NCI-H2227 treated with DMSO at 0.1 percent for 48 hours (cell line): ENCODE measurements around the gene ERICH6B.
A peak's percentile ranks its signal among the peaks of the same experiment; 100 is the strongest.

Experiments
- DNase-seq: peaks from one replicate; lab custom pipeline; 2025; lab: John Stamatoyannopoulos, UW

The ERICH6B gene

DNA sequence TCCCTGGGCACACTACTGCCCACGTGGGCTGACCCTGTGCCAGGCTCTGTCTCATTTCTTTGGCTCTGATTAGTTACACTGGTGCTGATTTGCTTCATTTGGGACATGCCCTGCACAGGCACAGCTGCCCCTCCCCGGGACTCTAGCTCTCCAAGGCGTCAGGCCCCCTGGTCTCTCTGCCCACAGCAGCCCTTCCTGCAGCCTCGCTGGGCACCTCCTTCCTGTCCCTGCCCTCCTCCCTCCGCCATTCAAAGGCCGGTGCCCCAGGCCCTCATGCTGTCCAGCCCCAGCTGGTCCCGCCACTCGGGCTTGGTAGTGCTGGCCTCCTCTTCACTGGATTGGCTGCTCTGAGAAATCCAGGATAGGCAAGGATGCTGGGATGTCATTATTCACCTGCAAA is 73.1 kb downstream of the ERICH6B start:
- no peak for DNase-seq

DNA sequence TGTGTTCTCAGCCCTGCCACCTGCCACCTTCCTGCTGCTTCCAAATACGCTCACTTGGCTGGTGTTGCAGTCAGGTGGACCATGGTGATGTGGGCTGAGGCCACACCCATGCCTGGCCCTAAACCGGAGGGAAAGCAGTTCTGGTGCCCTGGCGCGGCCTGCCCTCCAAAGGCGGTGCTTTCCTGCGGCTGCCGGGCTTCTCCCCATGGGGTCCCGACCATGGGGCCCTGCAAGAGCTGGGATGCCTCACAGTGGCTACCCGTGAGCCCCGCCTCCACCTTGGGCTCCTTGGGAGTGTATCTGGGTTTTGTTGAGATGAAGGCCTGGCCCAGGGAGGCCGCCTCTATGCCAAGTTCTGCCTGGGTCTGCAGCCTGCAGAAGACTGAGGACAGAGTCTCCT is 73.7 kb downstream of the ERICH6B start:
- DNase-seq: no peak

DNA sequence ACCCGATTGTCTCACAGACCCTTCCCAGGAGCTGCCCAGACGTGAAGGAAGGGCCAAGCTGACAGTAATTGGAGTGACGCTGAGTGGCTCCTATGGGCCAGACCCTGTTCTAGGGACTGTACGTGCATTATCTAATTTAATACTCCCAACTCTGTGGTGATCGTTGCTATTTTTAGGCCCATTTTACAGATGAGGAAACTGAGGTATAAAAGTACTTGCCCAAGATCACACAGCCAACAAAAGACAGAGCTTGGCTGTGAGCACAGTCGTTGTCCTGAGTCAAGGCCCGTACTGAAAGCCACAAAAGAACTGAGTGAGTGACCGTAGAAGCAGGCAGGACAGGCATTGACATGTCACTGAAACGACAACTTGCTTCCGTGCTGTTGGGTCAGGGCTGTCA is 74.7 kb downstream of the ERICH6B start:
- no peak for DNase-seq

DNA sequence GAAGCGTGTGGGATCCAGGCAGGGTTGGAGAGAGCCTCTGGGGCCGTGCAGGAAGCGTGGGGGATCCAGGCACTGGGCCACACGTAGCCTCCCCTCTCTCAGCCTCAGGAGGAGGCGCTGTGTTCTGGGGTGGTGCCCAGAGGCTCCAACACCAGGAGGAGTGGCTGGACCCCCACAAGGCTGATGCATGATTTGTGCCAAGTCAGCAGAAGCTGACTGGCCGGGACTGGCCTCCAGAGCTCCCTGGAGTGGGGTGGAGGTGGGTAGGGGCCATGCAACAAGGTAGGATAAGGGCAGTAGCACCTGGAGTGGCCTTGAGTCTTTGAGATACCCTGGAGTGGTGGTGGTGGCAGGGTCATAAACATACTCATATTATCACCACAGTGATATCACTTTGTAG is 75.3 kb downstream of the ERICH6B start:
- DNase-seq: no peak

DNA sequence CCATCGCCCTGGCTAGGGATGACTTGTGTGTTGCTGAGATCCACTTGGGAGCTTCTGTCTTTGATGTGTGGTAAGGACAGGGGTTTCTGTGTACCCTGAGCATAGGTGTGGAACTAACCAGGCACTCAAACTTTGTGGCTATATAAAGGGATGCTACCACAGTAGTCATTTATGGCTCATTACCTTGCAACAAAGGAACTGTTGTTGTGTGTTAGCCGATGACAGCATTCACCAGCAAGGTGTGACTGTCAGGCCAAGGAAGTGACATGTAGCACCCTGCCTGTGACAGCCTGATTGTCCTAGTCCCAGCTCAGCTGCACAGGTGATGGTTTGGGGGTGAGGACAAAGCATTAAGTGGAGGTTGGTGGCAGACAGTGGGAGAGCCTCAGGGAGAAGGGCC is 77.2 kb downstream of the ERICH6B start:
- DNase-seq: no peak

DNA sequence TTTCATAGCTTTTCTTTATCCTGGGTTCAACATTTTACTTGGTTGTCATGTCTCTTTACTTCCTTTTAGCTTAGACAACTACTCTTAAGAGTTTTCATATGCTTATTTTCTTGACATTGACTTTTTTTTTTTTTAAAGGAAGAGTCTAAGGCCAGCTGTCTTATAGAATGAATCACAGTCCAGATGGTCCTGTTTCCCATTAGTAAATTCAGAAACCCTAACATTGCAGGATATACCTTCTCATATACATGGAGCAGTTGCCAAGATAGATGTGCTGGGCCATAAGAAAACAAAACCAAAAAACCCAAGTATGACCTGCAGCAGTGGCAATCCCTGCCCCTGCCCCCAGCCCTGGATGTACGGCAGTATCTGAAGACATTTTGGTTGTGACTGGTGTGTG is 78.0 kb downstream of the ERICH6B start:
- no peak for DNase-seq

DNA sequence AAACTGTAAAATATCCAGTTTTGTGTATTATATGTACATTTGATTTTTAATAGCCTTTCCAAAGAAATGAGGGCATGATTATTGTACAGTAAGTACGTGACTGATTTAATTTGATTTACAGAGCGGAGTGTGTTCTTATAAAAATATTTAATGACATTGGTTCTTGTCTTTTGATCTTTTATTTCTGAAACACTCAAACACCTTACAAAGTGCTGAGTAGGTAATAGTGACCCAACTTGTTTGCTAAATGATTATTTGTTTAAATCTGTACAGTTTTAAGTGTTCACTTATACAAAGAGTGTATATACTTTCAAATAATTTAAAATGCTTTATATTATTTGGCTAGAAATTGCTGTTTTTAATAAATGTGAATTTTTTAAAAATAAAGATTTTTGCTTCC is 79.3 kb downstream of the ERICH6B start:
- no peak for DNase-seq

DNA sequence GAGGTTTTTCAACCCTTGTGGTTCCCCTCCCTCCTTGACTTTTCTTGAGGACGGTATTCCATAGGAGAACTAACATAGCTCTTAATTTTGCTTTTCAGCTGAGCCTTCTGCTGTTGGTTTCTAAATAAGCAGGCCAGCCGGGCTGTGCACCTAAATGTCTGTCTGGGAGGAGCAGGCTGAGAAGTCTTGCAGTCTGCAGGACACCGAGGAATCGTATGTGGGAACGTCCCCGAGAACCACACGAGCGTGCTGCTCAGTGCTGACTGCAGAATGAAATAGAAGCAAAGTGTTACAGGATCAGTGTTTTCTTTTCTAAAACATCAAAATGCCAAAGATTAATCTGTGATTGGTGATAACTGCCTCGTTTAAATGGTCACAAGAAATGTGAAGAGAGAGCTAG is 80.9 kb downstream of the ERICH6B start:
- DNase-seq: no peak

DNA sequence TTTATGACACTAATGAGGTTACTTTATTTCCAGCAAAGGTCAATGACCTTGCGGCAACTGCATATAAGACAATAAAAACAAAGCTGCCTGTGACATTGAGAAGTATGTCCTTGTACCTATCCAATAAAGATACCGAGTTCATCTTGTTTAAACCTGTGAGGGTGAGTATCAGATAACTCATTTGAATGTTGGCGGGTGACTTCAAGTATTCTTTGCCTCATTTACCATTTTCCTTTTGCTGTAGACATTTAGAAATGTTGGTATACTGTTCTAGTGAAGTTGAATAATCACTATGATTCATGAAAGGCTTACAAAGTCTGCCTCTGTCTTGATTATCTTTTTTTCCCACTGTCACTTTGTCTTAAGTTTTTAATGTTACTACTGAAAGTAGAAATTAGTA is 85.8 kb downstream of the ERICH6B start:
- DNase-seq: no peak

DNA sequence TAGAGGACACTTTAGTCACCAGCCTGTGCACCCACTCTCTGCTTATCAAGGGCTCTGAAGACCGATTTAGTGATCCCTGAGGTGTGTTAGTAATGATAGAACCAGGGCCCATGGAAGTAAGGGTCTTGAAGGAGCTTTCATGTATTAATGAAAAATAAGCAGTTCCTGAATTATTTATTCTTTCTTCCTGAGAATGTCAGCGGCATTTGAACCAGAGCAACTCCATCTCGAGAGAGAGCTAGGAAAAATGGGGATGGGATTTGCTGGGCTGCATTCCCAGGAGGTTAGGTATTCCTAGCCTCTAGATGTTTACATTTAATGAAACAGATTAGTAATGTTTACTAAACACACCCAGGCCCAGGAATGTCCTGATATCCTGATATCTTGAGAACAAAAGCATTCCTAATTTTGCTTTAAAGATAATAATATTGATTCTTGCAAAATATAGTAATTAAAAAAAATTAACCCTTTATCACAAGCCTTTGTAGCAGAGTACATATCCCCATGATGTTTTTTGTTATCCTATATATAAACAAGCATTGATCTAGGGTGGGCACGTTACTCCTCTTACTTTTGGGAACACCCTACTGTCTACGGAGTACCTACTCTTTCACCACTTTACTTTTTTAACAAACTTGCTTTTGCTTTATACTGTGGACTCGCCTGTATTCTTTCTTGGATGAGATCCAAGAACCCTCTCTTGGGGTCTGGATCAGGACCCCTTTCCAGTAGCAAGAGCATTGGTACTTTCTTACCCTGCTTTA is 87.7 kb downstream of the ERICH6B start:
- DNase-seq: no peak

DNA sequence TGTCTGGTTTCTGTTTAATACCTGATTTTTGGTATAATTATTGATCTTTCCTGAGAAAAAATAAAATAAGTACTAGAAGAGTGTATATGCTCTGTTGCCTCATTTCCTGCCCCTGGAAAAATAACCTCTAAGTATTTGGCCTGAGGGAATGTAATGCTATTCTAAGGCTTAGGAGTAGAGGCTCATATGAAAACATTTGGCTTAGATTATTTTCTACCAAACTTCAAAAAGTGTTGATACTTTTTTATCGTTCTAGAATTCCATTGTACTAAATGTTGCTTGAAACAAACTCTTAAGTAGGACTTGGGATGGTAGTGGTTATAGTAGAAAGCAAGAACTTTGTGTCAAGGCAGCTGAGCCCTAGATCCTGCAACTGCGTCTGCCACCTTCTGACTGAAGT is 93.0 kb downstream of the ERICH6B start:
- no peak for DNase-seq

DNA sequence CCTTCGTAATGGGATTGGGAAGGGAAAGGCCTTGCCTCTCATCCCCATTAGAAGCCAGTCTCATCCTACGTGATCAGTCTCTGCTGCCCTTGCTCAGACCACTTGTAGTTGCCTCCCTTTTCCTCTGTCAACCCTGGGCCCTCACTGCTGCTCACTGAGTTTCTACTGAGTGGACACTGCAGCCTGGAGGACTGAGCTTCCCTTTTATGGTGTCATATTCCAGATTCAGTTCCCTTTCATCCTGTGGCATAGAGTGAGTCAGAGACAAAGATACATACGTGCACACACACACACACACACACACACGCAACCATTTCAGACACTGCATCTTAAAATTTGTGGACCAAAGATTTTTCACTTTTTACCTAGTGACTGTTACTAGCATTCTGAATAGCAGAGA is 94.2 kb downstream of the ERICH6B start:
- no peak for DNase-seq

DNA sequence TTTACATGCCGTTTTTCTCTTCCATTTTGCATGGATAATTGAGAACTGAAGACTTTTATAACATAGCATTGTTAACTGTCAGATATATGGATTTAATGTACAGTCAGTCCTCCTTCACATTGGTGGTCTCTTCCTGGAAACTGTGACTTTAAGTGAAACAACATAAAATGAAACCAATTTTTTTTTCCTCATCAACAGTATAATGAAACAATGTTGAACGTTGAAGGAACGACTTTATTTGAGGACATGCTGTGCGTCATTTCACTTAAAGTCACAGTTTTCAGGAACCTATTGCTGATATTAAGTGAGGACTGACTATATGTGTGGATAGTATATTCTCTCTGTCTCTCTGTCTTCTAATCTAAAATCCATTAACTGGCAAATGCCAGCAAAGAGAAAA is 96.0 kb downstream of the ERICH6B start:
- no peak for DNase-seq

DNA sequence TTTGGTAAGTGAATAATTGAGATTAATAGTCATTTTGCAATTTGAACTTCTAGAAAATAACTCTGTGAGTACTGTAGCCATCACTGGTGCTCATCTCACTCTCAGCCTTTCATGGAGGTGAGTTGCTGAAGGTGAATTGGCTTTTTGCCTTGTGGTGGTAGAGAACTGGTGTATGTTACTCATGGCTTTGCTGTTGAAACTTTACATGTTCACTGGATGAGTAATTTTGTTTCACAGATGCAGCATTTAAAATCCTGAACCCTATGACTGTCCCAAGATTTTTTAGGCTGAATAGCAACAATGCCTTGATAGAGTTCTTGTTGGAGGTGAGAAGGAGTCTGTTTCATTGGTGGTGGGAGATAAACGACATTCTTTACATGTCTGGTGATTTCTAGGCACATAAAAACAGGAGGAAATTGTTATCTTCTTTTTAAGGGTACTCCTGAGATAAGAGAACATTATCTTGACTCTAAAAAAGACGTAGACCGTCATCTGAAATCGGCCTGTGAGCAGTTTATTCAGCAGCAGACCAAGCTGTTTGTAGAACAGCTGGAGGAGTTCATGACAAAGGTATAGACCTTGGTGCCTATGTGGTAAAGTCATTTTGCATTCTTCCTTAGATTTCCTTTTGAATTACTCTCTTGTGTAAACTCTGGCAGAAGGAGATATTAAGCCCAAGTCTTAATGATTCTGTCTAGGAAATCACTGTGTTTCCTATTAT is 96.9 kb downstream of the ERICH6B start:
- no peak for DNase-seq

DNA sequence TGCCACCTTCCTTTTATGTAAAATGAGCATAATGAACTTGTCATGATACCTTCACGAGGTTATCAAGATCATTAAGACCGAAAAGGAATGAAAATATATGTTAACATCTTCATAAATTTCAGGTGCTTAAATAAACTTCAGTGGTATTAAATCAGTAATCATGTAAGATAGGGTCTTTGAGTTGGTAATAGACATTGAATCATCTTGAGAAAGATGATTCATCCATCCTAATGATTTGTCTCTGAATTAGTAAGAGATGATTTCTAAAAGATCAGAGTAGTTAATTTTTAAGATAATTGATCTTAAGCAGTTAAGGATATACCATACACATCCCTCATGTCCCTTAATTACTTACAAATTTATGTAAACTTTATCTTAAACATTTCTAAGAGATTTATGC is 98.8 kb downstream of the ERICH6B start:
- no peak for DNase-seq

DNA sequence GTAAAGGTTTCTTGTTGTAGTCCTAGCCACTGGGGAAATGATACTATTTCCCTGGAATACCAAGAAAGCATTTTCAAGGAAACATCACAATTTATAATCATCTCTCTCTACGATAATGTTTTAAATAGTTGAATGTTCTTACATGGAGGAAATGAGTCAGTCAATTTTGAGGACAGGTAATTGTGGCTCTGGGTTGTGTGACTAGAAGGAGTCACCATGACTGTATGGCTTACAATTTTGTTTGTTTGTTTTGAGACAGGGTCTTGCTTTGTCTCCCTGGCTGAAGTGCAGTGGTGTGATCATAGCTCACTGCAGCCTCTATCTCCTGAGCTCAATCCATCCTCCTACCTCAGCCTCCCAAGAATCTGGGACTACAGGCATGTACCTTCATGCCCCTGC is 103.4 kb downstream of the ERICH6B start:
- no peak for DNase-seq

DNA sequence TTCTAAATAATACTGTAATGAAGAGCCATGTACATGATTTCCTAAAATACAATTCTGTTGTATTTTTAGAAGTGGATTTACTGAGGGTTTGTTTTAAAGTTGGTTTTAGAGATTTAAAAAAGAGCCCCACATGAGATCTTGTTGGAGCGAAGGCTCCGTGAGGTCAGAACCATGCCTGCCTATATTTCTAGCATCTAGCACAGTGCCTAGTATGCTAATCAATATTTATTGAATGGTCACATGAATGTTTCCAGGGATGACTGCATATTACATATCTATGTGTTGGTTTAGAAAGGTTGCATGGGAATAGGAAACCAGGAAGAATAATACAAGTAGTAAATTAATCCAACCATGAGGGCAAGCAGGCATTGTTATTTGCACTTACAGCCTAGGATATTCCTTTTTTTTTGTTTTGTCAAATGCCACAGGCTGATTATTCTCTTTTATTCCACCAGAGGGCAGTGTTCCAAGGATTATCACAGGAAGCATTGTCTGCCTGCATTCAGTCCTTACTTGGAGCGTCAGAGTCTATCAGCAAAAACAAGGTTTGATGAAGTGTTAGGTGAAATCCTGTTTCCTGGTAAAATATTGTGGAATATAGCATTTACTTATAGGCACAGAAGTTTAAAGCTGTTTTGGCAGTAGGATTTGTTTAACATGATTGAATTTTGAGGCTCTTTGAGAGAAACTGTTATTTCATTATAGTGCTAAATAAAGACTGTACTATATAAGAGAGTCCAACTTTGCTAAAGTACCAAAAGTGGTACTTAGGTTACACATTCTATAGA is 104.0 kb downstream of the ERICH6B start:
- DNase-seq: peak; percentile 59

DNA sequence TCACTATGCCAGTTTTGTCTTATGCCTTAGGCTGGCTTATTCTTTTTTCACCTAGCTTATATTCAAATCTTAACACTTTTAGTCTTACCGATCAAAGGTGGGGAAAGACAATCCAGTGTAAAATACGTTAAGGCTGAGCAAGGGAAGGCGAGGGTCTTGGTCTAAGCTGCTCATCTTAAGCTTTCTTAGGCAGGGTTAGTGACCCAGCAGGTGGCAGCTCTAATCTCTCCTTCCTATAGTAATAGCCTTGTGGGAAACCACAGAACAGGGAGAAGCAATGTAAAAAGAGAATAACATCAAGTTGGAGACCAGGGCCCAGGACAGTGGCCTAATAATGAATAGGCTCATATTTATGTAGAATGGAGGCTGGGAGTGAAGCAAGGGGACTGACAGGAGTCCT is 104.9 kb downstream of the ERICH6B start:
- no peak for DNase-seq

DNA sequence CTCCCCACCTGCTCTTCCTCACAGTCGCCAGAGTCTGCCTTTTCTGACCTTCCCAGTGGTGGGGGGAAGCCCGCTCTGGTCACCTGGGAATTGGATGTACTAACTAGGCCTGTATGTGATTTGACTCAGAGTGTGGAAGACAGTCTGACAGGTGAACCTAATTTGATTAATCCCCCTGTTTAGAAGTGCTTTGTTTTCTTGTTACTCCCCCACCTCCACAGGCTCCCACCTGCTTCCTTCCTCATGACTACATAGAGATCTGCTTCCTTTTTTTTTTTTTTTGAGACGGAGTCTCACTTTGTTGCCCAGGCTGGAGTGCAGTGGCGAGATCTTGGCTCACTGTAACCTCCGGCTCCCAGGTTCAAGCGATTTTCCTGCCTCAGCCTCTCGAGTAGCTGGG is 106.8 kb downstream of the ERICH6B start:
- DNase-seq: no peak

DNA sequence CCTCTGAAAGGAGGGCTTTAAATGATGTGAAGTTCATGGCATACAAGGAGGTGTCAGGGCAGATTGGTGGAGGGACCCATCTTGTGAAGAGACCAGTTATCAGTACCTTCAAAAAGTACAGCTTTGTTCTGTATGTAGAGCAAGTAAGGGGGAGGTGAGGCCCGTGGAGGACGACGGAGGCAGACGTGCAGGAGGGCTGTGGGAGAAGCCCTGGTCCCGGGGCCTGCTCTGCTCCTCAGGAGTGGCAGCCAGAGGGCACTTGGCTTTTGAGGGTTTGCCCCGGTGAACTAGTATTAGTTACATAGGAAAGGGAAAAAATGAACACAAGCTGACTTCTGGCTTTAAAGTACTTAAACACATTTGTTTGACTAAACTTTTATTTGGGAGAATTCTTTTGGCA is 108.7 kb downstream of the ERICH6B start:
- no peak for DNase-seq

DNA sequence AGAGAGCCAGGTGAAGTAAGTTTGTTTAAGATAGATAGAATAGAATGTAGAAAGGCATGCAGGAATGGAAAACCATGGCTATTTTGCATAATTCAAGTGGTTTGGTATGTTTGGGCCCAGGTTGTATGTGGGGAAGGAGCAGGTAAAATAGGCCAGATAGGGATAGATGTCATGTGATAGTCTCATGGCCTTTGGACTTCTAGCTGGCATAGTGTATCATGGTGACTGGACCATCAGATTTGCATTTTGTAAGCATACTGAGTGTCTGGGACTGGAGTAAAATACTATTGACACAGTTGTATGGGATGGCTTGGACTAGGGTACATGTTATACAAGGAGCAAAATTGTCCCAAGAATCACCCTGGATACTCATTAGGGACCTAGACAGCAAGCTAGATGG is 111.9 kb downstream of the ERICH6B start:
- DNase-seq: no peak

DNA sequence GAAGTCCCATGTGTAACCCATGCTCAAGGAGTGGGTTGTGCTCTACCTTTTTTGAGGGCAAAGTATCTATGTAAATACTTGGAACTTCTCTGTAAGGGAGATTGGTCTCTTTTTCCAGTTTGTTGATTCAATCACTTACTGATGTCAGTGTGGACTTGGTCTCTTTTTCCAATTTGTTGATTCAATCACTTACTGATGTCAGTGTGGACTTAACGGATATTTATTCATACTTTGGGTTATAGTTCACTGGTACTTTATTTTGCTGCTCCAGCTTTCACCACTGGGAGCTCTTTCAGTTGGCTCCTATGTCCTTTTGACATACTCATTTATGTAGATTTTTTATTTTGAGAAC is 114.4 kb downstream of the ERICH6B start:
- no peak for DNase-seq

DNA sequence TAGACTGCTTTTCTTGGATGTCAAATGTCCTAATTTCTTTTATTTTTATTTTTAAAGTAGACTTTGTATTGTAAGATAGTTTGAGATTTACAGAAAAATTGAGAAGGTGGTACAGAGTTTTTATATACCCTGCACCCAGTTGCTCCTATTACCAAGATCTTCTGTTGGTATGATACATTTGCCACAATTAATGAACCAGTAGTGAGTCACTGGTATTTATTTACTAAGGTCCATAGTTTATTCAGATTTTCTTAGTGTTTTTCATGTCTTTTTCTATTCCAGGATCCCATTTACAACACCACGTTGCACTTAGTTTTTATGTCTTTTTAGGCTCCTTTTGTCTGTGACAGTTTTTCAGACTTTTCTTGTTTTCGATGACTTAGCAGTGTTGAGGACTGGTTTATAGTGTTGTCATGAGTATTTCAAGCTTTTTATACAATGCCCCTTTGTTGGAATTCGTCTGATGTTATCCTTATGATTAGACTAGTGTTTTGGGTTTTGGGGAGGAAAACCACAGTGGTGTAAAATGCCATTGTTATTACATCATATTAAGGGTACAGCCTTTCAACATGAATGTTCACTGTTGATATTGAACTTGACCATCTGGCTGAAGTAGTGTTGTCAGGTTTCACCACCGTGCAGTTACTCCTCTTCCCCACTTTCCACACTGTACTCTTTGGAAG is 114.9 kb downstream of the ERICH6B start:
- no peak for DNase-seq
